GM23248 (cell line): Measurements from ENCODE around the gene ACLY.
"Not testable (repeated sequence)": the region's sequence is repeated elsewhere in the genome, so short reads cannot be mapped to it uniquely, and the experiment has no call there.

Experiments used
- EZH2 ChIP-seq: fragments of 200-600 bp; sonication (generic); IDR thresholded peaks from 2 replicates; pipeline ENCODE4 v1.6.1; 2018; ENCODE audit warnings: antibody characterized with exemption, mild to moderate bottlenecking; ENCODE audit not compliant: insufficient read depth, poor library complexity, severe bottlenecking
- EZH2phosphoT487 ChIP-seq: fragments of 200-600 bp; sonication (generic); IDR thresholded peaks from 2 replicates; pipeline ENCODE4 v1.6.1; 2018; ENCODE audit warnings: antibody characterized with exemption, moderate library complexity, mild to moderate bottlenecking, low read depth; ENCODE audit not compliant: insufficient read depth

- TF ChIP-seq EZH2phosphoT487, EZH2: not testable (repeated sequence)
Measured at GRCh38 chr17:41839448-41839847, 79.3 kb downstream of the ACLY start.
